HG02885 (cell line): ENCODE data around the gene NFATC3.
"Not testable (repeated sequence)": the region's sequence is repeated elsewhere in the genome, so short reads cannot be mapped to it uniquely, and the experiment has no call there.

Experiments used
- ATAC-seq: cut with Tn5 transposase; IDR thresholded peaks from one replicate; pipeline ENCODE4 v1.9.1; 2021; ENCODE audit warnings: mild to moderate bottlenecking; ENCODE audit not compliant: unreplicated experiment, poor library complexity

Gene NFATC3

DNA sequence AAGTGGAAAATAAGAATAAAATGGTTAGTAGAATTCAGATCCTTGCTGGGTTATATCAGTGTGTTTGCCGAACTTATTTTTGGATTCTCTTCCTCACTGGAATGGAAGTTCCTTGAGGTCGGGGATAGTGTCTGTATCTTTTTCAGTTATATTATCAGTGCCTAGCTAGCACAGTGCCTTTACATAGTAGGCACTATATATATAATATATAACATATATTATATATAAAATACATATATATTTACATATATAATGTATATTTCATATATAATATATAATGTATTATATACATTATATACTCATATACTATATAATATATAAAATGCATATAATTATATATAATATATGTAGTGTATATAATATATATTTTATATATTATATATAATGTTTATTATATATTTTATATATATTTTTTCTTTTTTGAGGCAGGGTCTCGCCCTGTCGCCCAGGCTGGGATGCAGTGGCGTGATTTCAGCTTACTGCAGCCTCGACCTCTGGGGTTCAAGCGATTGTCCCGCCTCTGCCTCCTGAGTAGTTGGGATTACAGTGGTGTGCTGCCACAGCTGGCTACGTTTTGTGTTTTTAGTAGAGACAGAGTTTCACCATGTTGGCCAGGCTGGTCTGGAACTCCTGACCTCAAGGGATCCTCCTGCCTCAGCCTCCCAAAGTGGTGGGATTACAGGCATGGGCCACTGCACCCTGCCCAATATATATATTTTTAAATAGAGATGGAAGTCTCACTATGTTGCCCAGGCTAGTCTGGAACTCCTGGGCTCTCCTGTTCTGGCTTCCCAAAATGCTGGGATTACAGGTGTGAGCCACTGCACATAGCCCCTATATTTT is 3.2 kb downstream of the NFATC3 start:
- ATAC-seq = no peak

DNA sequence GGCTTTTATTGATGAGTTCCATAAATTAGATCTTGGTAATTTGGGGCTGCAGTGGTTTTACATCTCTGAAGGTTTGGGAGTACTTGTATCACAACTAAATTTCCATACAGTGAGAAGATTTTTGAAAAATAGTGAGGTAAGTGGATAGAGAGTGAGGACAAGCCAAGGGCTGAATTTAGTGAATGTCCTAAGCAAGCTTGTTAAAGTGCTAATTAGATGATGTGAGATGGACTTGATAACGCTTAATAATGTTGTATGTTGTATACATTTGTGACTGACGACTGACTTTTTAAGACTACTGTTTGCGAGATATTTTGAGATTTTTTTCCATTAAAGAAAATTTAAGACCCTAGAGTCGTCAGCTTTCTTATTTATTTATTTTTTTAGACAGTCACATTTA is 3.9 kb downstream of the NFATC3 start:
- no peak for ATAC-seq

DNA sequence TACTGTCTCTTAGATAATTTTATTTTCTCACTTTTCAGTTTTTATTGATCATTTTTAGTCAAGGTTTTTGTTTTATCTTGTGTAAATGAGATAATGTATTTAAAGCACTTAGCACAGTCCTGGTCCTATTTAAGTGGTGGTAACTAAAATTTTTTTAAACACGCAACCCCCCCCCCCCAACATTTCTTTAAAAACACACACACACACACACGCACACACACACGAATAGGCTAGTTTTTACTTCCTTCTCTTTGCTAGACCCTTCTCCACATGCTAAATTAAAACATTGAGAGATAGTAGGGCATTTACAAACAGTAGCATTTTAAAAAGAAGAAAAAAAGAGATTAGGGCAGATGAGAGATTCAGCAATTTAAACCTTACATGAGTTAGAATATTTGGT is 5.0 kb downstream of the NFATC3 start:
- no peak for ATAC-seq

DNA sequence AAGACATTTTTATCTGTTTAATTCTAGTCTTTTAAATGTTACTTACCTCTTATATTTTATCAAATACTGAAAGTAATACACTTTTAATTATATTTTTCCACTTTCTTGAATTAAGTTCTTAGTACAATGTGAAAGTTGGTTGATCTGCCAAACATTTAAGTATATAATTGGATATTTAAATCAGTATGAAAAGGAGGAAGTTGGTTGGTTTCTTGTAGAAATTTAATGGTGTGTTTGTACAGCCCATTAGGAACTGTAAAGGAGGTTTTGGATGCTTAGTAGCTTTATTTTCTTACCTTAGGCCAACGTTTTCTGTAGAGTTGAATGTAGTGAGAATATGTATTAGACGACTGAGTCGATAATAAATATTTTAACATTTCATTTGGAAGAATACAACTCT is 5.4 kb downstream of the NFATC3 start:
- no peak for ATAC-seq

DNA sequence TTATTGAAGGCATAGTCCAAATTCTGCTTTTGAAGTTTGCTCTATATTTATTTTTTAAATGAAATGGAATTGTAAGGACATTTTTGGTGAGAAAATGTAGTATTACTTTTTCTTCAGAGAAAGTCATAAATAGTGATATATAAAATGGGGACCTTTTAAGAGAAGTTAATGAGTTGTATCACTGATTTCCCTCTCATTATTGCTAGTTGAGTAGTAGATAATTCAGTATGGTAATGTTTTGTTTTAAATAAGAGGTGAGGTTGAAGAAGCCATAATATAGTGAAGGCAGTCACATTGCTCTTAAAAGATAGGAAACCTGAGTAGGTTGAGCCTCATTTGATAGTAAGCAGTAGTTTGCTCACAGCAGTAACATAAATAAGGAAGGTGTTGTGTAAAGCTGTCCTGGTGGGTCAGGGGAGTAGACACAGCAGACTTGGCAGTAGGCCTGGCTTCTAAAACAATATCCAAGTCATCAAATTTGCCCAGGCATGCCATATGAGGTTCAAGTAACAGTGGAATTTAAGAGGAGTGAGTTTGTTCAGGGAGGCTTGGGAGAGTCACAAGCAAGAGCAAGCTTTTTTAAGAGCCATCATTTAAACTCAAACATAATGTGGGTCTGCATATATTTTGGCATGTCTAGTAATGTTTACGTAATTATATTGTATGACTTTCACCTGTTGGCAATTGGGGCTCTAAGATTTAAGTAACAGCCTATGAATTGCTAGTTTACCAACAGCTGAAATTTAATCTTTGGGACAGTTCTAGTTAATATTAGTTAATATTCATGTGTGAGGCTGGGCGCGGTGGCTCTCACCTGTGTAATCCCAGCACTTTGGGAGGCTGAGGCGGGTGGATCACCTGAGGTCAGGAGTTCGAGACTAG is 6.5 kb downstream of the NFATC3 start:
- ATAC-seq = no peak

DNA sequence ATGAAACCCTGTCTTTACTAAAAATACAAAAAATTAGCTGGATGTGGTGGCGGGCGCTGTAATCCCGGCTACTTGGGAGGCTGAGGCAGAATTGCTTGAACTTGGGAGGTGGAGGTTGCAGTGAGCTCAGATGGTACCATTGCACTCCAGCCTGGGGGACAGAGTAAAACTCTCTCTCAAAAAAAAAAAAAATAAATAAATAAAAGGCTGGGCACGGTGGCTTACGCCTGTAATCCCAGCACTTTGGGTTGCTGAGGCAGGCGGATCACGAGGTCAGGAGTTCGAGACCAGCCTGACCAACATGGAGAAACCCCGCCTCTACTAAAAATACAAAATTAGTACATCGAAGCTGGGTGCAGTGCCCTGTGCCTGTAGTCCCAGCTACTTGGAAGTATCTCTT is 7.1 kb downstream of the NFATC3 start:
- not testable (repeated sequence) for ATAC-seq

DNA sequence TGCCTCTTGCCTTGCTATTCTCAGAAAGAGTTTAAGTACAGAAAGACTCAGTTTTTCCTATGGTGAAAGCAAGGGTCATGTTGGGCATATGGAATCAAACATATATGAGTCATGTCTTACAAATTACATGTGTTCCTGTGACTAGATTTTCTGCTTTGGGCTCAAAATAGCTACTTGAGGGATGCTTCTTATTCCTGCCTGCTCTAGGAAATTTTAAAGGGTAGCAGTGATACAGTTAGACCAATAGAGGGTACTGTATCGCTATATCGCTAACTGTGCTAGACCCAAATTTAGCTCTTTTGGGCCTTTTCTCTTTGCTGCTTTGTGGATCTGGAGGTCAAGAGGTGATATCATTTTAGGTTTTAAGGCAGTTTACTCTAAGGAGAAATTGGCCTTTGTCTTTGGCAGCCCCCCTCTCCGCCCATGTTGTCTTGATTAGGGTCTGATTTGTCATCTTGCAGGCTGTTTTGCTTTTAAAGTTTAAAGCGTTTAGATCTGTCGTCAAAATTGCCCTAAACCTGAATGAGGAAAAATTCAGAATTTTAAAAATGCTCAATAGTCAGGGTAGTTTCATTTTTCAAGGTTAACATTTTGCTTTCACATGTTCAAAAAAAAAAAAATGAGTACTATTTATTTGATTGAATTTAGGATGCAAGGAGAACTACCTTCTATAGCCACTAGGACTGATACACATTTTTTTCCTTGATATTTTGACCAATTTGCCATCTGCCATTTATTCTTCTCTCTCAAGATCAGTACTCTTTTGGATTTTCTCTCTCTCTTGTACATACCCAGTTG is 8.8 kb downstream of the NFATC3 start:
- no peak for ATAC-seq

DNA sequence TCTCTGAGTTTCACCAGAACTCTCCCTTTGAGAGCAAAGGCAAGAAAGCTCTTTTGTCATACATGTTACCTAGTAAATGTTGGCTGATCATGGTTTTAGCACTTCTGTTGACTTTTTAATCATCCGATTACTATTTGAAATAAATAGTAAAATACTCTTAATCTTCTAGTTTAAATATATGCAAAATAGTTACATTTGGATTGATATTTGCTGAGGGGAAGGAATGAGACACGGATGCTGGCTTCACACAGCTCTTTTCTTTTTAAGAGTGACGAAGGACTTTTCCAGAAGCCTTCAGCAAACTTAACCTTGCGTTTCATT is 9.4 kb downstream of the NFATC3 start:
- no peak for ATAC-seq

DNA sequence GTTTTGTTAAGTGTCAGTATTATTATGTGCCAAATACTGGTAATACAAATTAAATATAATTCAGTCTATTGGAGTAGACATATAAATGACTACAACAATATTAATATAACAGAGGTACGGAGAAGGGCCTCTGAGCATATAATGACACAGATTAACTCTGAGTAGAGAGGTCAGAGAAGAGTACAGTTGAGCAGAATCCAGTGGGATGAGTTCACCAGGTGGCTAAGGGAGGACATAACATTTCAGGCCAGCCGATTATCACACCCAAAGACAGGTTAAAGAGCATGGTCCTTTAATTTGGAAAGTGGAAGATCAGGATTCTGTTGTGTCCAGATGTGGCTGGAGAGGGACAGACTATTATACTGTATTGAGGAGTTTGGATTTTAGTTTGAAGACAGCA is 11.3 kb downstream of the NFATC3 start:
- ATAC-seq = no peak

DNA sequence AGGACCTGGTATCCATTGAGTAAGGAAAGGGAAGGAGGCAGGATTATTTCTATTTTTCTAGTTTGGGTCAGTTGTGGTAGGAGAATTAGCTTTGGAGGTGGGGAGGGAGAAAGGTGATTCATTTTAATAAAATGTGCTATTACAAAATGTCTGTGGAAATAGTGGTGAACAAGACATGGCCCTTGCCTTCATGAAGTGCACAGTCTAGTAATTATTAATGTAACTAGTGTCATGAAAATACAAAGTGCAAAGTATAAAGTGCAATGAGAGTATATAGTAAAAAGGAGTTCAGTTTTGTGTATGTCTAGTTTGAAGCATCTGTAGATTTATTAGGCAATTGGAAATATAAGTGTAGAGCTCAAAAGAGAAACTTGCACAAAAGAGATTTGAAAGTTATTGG is 11.9 kb downstream of the NFATC3 start:
- no peak for ATAC-seq

DNA sequence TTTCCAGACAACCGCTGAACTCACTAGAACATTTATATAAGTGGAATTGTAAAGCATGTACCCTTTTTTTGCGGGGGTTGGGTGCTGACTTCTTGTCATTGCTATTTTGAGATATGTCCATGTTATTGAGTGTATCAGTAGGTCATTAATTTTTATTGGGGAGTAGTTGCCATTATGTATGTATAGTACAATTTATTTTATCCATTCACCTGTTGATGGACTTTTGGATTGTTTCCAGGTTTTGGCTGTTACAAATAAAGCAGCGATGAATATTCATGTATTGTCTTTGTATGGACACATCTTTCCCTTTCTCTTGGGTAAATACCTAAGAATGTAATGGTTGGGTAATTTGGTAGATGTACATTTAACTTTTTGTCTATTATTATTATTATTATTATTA is 12.7 kb downstream of the NFATC3 start:
- no peak for ATAC-seq

DNA sequence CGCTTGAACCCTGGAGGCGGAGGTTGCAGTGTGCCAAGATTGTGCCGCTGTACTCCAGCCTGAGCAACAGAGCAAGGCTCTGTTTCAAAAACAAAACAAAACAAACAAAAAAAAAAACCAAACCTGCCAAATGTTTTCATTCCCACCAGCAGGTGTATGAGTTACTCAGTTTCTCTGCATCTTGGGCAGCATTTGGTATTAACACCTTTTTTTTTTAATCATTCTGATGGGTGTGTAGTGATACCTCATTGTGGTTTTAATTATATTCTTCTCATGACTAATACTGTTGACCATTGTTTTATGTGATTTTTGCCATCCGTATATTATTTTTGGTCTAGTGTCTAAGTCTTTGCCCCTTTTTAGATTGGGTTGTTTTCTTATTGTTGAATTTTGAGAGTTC is 15.3 kb downstream of the NFATC3 start:
- no peak for ATAC-seq

DNA sequence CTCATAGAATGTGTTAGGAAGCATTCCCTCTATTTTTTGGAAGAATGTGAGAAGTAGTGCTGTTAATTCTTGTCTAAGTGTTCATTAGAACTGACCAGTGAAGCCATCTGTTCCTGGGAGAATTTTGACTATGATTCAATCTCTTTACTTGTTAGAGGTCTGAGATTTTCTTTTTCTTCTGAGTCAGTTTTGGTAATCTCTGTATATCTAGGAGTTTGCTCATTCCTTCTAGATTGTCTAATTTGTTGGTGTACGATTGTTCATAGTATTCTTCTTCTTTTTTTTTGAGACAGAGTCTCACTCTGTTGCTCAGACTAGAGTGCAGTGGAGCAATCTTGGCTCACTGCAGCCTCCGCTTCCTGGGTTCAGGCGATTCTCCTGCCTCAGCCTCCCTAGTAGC is 20.4 kb downstream of the NFATC3 start:
- no peak for ATAC-seq

DNA sequence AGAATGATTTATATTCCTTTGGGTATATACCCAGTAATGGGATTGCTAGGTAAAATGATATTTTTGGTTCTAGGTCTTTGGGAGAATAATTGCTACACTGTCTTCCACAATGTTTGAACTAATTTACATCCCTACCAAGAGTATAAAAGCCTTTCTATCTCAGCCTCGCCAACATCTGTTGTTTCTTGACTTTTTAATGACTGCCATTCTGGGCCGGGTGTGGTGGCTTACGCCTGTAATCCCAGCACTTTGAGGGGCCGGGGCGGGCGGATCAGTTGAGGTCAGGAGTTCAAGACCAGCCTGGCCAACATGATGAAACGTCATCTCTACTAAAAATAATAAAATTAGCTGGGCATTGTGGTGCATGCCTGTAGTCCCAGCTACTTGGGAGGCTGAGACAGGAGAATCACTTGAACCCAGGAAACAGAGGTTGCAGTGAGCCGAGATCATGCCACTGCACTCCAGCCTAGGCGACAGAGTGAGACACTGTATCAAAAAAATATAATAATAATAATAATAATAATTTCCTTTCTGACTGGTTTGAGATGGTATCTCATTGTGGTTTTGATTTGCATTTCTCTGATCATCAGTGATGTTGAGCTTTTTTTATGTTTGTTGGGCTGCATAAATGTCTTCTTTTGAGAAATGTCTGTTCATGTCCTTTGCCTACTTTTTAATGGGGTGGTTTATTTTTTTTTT is 22.2 kb downstream of the NFATC3 start:
- not testable (repeated sequence) for ATAC-seq

DNA sequence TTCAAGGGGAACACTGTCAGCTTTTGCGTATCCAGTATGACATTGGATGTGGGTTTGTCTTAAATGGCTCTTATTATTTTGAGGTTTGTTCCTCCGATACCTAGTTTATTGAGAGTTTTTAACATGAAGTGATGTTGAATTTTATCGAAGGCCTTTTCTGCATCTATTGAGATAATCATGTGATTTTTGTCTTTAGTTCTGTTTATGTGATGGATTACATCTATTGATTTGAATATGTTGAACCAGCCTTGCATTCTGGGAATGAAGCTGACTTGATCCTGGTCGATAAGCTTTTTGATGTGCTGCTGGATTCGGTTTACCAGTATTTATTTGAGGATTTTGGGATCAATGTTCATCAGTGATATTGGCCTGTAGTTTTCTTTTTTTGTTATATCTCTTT is 24.0 kb downstream of the NFATC3 start:
- ATAC-seq = not testable (repeated sequence)

DNA sequence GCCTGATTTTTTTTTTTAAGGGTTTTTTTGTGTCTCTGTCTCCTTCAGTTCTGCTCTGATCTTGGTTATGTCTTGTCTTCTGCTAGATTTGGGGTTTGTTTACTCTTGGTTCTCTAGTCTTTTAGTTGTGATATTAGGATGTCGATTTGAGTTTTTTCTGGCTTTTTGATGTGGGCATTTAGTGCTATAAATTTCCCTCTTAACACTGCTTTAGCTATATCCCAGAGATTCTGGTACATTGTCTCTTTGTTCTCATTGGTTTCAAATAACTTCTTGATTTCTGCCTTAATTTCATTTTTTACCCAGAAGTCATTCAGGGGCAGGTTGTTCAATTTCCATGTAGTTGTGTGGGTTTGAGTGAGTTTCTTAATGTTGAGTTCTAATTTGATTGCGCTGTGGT is 25.4 kb downstream of the NFATC3 start:
- not testable (repeated sequence) for ATAC-seq

DNA sequence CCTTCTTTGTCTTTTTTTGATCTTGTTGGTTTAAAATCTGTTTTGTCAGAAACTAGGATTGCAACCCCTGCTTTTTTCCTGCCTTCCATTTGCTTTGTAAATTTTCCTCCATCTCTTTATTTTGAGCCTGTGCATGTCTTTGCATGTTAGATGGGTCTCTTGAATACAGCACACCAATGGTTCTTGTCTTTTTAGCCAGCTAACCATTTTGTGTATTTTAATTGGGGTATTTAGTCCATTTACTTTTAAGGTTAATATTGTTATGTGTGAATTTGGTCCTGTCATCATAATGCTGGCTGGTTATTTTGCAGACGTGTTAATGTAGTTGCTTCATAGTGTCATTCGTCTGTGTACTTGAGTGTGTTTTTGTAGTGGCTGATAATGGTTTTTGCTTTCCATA is 26.2 kb downstream of the NFATC3 start:
- ATAC-seq = no peak

DNA sequence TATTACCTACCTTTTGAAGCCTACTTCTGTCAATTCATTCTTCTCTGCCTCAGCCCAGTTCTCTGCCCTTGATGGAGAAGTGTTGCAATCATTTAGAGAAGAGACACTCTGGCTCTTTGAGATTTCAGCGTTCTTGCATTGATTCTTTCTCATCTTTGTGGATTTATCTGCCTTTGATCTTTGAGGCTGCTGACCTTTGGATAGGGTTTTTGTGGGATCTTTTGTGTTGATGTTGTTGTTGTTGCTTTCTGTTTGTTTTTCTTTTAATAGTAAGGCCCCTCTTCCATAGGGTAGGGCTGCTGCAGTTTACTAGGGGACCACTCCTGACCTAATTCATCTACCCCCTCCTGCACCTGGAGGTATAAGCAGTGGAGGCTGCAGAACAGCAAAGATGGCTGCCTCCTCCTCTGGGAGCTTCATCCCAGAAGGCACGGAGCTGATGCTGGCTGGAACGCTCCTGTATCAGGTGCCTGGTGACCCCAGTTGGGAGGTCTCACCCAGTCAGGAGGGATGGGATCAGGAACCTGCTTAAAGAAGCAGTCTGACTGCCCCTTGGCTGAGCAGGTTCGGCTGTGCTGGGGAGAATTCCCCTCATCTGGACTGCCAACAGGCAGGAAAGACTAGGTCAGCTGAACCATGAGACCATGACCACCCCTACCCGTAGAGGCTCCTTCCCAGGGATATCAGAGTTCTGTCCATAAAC is 28.0 kb downstream of the NFATC3 start:
- no peak for ATAC-seq

DNA sequence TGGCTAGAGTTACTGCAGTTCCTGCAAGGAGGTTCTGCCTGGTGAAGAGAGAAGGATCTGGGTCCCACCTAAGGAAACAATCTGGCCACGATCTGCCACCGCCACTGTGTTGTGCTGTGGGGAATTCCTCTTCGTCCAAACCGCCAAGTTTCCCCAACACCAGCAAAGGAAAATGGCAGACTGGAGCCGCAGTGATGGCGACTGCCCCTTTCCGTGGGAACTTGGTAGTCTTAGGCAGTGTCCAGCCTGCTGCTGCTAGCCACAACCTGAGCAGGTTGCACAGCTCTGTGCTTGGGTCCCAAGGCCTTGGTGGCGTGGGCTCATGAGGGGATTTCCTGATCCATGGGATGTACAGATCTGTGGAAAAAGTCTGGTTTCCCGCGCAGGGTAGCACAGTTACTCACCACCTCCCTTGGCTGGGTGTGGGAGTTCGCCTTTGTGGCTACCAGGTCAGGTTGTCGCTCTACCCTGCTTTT is 28.6 kb downstream of the NFATC3 start:
- no peak for ATAC-seq

DNA sequence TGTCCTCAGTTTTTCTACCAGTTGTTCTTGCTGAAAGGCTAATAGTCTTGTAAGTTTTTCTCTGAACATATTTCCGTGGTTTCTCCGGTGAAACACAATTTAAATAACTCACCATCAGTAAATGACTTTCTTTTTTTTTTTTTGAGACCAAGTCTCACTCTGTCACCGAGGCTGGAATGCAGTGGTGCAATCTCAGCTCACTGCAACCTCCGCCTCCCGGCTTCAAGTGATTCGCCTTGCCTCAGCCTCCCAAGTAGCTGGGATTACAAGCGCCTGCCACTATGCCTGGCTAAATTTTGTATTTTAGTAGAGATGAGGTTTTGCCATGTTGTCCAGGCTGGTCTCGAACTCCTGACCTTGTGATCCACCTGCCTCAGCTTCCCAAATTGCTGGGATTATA is 29.8 kb downstream of the NFATC3 start:
- ATAC-seq = not testable (repeated sequence)
